HG02870 (cell line): ENCODE results near the gene GPRIN3.

Experiments
- ATAC-seq: cut with Tn5 transposase; IDR thresholded peaks from one replicate; pipeline ENCODE4 v1.9.1; 2021; ENCODE audit warnings: mild to moderate bottlenecking, moderate library complexity; ENCODE audit not compliant: unreplicated experiment

The GPRIN3 gene

DNA sequence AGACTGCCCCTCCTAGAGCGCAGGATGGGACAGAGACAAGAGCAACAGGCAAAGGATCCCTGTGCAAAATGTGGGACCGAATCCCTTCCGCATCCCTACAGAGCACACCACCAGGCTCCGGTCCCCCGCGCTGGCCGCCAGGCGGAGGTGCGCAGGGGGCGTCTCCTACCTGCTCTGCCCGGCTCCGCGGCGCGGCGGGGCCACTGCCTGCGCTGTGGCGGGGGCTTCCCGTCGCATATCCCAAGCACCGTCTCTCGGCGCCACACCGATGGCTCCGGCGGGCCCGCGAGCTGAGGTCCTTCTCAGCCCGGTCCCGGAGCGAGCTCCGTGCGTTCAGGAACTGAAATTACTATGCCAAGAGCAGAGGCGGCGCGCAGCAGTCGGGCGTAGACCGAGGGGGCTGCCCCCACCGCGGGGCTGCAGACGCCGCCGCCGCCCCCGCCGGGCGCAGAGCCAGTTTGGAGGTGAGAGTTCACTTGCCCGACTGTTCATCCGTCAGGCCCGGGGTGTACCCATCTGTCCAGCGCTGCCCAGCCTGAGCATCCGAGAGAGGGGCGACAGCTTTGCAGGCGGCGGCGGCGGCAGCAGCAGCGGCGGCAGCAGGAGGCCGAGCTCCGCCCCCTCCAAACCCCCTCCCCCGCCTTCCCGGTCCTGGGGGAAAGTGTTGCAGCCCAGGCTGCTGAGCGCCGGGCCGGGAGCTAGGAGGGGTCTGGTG lies at the start of gene GPRIN3:
Gene GPRIN3, minus strand, starts transcription at position 355 of the 715 bp plus-strand sequence. CDS start 57,690 bp downstream, outside the sequence.
- peak; percentile 63 for ATAC-seq

DNA sequence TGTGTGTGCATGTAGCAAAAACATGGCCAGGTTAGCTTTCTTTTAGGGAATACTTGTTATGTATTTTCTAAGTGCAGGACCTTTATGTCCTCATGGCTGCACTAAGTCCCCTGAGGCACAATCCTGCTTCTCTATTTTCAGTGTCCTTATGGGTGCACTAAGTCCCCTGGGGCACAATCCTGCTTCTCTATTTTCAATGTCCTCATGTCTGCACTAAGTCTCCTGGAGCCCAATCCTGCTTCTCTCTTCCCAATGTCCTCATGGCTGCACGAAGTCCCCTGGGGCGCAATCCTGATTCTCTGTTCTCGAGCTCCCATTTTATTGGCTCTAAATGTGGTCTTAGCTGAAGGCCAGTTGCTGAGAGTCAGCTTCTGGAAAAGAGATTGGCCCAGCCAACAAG lies 49.7 kb upstream of the GPRIN3 start:
- ATAC-seq: no peak

DNA sequence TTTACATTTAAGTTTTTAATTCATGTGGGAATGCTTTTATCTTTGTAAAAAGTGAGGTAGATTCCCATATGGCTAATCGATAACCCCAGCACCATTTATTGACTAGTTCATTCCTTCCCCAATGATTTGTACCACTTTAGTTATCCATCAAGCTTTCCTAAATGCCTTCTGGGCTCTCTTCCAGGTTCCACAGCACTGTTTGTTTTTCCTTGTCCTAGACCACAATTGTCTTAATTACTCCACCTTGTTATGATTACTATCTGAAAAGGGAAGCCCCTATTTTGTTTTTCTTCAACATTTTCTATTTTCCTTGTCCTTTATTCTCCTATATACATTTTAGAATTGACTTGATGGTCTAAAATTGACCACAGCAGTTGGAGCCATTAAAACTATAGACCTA lies 48.5 kb upstream of the GPRIN3 start:
- no peak for ATAC-seq

DNA sequence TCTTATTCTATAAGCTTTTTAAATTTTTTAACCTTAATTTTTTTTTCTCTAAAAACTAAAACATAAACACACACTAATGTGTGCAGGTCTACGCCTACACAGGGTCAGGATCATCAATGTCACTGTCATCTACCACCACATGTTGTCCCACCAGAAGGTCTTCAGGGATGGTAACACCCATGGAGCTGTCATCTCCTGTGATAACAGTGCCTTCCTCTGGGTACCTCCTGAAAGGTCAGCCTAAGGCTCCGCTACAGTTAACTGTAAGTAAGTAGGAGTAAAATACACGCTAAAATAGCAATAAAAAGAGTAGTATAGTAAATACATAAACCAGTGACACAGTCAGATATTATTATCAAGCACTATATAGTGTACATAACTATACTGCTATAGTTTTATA lies 45.9 kb upstream of the GPRIN3 start:
- no peak for ATAC-seq

DNA sequence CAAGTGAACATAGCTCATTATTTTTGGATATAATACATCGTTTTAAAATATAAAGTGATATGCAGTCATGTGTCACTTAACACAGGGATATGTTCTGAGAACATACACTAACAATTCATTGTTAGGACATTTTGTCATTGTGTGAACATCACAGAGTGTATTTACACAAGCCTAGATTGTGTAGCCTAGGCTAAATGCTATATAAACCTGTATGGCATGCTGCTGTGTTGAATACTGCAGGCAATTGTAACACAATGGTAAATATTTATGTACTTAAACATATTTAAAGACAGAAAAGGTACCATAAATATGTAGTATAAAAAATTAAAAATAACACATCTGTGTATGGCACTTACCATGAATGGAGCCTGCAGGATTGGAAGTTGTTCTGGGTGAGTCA lies 44.9 kb upstream of the GPRIN3 start:
- no peak for ATAC-seq

DNA sequence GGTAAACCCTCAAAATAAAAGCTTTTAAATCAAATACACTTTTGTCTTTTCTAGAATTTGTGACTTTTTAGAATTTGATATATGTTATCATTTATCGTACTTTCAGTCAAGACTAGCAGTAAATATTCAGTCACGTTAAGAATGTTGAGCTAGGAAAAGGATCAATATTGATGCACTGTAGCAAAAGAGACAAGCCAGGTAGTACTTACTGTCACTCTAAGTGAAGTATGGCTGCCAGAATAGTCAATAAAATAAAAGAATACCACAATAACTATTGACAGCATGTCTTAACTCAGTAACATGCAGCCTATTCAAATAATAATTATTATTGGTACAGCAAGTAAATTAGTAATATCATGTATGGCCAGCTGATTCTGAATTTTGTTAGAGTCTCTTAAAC lies 43.6 kb upstream of the GPRIN3 start:
- no peak for ATAC-seq

DNA sequence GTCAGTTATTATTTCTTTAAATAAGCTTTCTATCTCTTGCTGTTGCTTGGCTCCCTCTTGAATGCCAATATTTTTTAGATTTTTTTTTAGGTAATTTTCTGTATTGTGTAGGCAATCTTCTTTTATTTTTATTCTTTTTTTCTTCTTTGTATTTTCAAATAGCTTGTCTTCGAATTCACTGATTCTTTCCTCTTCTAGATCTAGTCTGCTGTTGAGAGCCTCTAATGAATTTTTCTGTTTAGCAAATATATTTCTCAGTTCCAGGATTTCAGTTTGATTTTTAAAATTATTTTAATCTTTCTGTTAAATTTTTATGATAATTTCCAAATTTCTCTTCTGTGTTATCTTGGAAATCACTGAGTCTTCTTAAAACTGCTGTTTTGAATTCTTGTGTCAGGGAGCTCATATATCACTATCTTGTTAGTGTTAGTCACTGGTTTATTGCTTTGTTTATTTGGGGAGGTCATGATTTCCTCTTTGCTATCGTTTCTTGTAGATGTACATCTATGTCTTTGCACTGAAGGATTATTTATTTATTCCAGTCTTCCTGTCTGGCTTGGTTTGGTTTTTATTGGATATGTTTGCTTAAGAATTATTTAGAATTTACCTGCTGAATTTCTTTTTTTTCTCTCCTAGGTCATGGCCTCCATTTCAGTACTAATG lies 39.9 kb upstream of the GPRIN3 start:
- no peak for ATAC-seq

DNA sequence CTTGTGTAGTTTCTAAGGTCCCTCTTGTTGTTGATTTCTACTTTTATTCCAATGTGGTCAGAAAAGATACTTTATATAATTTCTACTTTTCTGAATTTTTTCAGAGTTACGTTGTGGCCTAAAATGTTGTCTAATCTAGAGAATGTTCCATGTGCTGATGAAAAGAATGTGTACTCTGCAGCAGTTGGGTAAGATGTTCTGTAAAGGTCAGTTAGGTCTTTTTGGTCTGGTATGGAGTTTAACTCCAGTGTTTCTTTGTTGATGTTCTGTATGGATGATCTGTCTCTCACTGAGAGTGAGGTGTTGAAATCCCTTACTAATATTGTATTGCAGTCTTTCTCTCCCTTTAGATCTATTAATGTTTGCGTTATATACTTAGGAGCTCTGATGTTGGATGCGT lies 37.0 kb upstream of the GPRIN3 start:
- ATAC-seq: no peak

DNA sequence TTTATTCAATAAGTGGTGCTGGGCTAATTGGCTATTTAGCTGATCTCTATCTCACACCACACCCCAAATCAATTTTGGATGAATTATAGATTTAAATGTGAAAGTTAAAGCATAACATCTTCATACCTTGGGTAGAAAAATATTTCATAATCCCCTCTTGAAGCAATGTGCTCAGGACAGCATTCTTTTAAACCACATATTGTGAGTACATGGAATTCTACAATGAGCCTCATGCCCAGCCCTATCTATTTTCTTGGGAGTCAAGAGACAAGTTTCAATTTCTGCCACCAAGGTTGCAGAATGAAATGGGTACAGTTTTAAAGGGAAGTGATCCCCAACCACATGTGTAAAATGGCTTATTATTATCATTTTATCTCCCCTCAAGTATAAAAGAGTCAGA lies 30.6 kb upstream of the GPRIN3 start:
- no peak for ATAC-seq

DNA sequence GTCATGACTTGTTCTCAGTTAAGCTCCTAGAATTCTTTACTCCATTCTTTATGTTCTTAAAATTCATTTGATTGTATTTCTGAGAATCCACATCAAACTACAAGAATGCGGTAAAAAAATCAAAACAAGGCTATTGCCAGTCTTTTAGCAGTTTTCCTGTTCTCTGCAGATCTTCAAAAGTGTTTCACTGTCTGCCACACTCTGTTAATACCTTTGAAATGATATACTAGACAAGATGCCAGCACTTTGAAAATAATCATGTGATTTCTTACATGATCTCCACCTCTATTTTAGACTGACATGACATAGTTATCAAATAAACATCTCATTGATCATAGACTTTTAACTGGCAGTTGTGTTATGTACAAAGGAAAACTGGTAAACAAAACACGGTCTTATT lies 30.1 kb upstream of the GPRIN3 start:
- ATAC-seq: no peak

DNA sequence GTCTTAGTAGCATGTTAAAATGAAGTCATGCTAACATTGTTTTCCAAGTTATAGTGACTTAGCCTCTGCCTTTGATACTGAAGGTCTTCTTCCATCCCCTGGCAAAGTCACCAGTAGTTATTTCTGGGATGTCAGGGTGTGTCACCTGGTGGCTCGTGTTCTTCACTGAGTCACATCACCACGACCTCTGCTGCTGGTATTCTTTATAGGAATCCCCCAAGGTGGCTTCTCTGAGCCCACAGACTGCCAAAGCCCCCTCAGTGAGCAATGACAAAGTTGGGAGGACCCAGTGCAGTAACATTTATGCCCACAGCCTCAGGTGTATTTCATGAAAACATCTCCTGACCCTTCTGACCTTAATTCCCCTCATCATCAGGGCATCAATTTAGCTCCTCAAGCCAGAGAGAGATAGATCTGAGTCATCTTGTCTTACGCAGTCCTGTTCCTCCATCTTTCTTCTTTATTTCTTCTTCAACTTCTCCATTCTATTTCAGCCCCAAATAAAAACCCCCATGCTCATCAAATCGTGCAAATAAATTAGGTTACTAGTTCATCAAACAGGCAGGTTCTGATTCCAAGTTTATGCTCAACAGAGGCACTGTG lies 29.3 kb upstream of the GPRIN3 start:
- no peak for ATAC-seq

DNA sequence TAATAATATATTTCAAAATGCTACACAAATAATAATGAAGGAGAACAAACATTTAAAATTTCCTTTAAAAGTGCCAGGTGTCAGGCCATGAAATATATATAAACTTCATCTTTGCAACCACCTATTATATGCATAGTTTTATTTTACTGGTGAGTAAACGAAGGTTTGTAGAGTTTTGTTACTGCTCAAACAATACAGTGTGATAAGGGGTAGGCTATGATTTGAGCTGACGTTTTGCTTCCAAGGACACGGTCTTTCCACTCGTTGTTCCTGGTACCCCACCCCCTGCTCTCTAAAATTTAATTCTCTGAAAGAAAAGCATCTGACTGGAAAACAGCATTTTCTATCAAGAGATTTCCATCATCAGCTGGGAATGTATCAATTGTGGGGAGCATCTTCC lies 27.2 kb upstream of the GPRIN3 start:
- ATAC-seq: no peak

DNA sequence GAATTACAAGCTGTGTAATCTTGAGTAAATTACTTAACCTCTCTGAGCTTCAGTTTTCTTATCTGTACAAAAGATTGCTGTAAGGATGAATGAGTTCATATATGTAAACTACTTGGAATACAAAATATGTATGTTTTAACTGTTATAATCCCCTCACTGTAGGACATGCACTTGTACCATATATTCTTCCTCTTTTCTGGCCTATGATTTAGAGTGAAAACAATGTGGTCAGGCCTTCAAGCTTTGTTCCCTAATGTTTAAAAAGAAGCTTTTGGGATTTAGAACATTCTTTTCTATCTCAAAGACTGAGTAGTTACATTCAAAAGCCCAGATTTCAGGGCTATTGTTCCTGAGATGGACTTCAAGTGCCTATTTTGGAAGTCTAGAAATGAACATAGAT lies 26.7 kb upstream of the GPRIN3 start:
- no peak for ATAC-seq

DNA sequence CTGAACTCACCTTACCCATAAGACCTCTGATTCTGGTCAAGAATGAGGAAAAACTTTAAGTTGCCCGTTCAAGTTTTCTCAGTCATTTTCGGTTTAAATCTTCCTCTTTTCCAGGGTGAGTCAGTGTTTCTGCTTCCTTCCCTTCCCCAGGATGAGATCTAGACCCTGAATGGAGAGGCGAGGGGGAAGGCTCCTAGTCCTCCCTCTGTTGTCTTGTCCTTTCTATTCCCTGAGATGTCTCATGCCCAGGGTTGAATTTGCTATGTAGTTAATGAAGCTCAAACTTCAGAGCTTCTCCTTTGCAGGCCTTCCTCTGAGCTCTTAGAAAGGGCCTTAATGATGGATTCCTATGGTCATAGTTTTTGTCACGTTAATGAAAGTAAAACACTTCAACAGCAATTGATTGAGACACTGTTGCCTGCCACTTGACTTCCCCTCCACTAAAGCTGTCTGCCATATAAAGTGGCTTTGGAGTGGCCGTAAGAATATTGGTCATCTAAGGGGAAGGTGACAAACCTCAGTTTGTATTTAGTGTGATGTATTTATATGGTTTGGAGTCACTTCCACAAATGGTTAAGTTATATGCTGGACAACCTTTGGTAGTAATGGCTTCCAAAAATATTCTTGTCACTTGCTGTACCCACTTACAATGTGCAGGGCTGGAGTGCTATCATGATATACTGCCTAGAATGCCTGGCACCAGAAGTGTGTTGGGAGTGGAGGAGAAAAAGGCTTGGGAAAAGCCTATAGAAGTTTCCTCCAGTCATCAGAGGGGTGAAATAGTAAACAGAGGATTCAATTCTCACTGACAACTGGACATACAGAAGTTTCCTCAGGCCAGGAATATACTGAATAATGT lies 24.3 kb upstream of the GPRIN3 start:
- no peak for ATAC-seq

DNA sequence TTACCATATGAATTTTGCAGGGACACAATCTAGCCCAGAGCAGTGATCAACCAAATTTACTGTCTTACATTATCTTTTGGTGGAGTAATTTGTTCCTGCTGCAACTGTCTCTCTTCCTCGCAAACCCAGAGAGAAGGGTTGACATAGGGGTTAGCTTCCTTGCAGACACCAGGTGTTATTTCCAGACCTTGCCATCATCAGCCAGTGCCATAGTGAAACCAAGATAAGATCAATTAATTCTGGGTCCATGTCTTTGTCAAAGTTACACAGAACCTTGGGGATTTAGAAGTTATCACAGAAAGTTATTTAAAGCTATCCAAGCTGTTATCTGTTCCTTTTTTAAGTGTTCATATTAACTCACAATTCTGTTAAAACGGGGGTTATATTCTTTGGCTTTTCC lies 23.6 kb upstream of the GPRIN3 start:
- no peak for ATAC-seq

DNA sequence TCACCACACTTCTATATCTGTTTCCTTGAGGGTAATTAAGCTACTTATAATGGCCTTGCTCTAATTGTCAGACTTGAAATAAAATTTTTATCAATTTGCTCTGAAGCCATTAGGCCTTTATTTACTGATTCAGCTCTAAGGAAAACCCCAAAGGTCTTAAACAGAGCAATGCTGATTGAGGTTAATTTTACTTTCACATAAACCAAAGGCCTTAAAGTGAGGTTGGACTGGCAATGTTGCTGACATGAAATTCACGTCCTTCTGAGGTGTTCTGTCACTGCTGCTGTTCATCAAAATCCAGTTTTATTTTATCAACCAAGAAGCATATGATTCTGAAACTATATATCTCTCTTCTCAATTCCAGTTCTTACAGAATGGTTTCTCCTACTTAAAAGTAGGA lies 21.7 kb upstream of the GPRIN3 start:
- ATAC-seq: no peak

DNA sequence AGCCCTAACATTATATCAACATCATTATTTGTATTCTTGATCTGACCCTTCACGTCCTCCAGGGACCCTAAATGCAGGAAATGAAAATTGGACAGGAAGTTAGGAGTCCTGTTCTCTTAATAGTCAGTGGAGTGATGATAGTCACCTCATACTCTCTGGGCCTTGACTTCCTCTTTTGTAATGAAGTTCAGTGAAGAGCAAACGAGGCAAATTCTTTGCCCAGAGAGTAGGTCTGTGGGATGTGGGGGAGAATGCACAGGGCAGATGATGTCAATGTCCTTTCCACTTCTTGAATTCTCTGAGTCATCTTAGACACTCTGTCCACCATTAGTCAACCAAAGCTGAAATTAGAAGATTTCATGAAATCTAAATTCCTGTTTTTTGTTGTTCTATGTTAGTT lies 17.1 kb upstream of the GPRIN3 start:
- peak; percentile 85 for ATAC-seq

DNA sequence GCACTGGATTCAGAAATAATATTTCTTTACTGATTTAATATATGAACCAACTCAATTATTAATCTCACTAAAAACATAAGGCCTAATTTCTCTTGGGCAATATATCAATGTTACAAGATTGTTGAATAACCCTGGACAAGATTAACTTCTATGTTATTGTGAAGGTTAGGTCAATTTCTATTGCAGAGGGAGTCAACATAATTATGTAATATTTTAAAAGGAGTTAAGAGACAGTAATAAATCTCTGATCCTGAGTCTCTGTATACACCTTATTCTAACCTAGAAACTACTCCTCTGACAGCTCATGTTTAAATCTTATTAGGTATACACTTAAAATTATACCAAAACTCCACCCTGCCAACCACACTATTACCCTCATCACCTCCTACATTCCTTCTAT lies 15.1 kb upstream of the GPRIN3 start:
- no peak for ATAC-seq

DNA sequence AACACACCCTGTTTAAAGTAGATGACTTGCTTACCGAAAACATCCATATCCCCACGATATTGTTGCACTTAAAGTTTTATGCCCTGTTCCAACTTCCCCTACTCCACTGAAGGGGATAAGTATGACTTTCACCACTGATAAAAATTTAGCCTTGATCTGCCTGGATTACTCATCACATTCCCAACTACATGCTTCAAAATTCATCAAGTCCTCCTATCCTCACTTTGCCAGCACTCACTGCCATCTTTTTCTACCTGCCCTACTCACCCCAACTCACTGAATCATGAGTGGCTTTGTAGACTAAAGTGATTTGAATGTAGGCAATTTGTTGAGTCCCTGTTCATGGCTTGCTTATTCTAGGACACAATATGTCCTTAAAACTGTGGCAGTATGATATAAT lies 12.2 kb upstream of the GPRIN3 start:
- ATAC-seq: no peak

DNA sequence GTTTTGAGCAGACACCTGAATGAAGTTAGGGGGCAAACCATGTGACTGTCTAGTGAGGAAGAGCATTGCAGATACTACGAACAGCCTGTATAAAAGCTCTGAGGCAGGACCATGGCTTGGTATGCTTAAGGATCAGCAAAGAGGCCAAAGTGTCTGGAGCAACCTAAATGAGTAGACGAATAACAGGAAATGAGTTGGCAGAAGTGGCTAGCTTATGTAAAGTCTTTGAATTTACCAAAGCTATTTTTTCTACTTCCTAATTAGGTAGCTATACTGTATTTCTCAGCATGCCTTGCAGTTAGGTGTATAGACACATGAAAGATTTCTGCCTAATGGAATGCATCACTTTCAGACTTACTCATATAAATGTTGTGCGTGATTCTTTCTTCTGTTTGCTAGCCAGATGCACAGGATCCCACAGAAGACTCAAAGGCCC lies 9.3 kb upstream of the GPRIN3 start:
- peak; percentile 48 for ATAC-seq

DNA sequence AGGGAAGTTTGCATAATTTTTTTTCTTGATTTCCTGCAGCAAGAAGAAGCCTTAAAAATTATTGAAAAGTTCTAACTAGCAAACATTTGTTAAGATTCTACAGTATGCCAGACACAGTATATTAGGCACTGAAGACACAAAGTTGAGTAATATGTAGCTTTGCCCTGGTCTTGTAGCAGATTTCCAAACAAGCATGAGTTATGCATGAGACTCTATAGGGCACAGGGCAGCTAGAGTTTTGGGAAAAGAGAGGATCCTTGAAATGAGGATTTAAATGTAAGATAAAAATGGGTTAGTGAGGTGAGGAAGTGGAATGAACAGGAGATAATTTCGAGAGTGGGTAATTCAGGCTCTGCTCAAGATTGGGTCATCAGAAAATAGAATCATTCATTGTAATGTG lies 8.6 kb upstream of the GPRIN3 start:
- ATAC-seq: no peak
